ENCODE data around the gene FASTK.

DNA sequence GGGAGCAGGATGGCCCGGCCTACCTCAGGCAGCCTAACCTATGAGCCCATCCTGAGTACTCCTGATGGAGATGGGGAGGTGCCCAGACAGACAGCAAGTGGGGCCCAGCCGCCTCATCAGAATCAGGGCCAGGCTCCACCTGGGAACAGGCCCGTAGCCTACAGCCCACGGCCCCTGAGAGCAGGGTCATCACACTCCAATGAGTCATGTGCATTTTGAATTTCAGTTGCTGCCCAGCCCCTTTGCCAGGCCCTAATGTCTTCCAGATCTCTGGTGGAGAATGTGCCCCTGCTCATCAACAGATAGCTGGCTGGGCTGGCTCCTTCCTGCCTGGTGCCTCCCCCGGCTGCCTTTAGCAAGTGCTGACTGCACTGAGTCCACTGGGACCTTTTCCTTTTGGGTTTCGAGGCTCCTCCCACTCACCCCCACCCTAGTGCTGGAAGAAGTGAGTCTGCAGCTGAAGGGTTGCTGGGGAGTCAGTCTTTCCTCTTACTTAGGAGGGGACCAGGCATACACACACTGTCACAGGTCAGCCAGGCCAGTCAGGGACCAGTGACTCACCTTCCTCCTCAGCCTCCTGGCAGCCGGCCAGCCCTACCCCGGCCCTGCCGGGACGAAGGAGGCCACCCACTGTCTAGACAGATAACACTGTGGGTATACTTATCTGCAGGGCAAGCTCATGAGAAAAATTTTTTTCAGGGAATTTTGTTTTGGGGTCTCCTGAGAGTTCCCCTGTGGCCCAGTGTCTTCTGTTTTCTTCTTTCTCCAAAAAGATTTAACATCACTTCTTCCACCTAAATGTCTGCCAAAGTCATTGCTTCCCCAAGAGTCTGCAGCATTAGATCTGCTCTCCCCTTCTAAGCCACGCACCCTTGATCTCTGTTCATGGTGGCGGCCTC is 41.4 kb downstream of the FASTK start:
- no peak for TF ChIP-seq FOXM1 (IDR thresholded peaks at IDR 0.05; ENCODE audit: borderline replicate concordance)
- TF ChIP-seq ZNF384 (IDR thresholded peaks at IDR 0.05) = no peak
- no peak for TF ChIP-seq ELF4 (IDR thresholded peaks at IDR 0.05)
- TF ChIP-seq SP1 (IDR thresholded peaks at IDR 0.05) = no peak
- TF ChIP-seq BHLHE40 (IDR thresholded peaks at IDR 0.05; ENCODE audit: borderline replicate concordance) = no peak

Measured in HEK293T (cell line).